ENCODE results near the gene GAMT.
"Not testable (repeated sequence)": the region's sequence is repeated elsewhere in the genome, so short reads cannot be mapped to it uniquely, and the experiment has no call there.

Gene GAMT

DNA sequence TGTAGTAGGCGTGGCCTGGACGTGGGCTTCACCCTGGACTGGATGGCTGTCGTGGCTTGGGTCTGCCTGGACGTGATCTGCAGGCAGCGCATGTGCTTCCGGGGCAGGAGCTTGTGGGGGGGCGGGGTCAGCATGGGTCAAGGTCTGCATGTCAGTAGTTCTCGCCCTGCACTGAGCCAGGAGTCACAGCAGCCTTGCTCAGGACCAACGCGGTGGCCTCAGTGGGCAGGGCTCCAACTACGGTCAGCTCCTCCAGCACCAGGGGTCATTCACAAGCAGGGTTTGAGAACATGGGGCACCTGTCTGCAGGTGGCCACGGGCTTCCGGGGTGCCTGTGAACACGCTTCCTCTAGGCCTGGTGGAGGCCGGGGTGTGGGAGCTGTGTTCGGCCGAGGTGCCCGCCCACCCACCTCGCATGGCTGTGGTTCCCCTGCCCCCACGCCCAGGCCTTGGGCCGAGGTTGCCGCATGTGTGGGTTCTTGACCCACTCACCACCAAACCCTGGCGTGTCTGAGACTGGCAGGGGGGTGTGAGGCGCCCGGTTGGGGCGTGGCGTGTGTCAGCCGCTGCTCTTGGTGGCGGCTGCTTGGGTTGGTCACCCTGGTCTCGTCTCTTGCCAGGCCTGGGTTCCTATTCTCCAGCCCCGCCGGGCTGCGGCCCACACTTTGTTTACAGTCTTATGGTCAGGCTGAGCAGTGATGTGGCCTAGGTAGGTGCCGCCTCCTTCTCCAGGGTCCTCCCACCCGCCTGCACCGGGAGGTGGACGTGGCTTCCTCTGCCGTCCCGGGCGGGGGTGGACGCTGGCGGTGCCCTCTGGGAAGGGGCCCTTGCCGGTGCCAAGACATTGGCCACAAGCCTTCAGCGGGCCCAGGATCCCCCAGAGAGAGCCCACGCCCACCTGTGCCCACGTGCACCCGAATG is 32.0 kb upstream of the GAMT start:
- no peak for DNase-seq

DNA sequence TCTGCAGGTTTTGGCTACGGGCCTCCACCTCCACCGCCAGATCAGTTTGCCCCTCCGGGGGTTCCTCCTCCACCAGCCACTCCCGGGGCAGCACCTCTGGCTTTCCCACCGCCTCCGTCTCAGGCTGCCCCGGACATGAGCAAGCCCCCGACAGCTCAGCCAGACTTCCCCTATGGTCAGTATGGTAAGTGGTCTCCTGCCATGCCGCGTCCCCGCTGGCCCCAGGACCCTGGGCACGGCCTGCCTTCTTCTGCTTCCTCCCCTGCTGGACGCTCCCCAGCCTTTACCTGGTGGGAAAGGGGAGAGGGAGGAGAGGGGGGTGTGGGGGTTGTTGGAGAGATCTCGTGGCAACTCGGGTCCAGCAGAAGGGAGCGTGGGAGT is 31.2 kb upstream of the GAMT start:
- DNase-seq: no peak

DNA sequence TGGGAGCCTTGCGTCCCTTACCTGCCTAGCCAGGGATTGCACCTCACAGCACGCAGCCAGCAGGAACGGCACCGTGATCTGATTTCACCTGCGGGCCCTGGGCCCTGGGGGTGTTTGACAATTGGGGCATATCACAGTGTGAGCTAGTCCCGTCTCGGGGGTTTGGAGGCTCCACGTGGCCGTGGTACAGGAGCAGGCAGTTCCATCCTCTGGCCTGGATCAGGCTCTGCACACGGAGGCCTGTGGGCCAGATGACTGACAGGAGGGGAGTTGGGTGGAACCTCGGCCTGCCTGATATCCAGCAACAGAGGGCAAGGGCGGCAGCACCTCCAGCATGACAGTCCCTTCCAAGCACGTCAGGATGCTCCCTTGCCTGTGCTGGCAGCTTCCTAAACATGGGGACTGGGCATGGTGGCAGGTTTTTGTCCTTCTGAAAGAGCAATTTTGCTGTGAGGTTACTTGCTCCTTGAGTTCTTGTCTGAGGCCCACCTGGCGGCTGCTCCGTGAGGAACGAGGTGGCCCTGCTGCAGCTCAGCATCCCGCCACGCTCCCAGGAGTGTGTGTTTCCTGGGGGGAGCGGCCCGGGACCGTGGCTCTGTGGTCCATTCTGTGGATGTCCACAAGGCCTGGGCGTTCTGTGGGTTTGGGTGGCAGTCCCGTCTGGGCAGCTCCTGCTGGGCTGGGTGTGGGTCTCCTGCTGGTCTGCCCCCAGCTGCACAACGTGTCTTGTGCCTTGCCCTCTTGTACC is 30.6 kb upstream of the GAMT start:
- no peak for DNase-seq

DNA sequence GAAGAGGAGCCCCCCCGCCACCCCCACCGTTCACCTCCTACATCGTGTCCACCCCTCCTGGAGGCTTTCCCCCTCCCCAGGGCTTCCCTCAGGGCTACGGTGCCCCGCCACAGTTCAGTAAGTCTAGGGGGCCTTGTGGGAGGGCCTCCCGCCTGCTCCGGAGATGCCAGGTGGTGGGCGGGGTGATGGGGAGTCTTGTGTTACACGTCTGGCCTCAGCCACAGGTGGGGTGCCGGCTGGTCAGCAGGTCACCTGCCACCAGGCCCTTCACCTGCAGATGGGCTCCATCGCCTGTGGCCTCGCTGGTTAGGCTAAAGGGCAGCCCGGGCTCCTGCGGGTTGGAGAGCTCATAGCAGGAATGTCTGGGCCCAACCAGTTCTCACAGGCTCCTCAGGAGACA is 28.9 kb upstream of the GAMT start:
- DNase-seq: no peak

DNA sequence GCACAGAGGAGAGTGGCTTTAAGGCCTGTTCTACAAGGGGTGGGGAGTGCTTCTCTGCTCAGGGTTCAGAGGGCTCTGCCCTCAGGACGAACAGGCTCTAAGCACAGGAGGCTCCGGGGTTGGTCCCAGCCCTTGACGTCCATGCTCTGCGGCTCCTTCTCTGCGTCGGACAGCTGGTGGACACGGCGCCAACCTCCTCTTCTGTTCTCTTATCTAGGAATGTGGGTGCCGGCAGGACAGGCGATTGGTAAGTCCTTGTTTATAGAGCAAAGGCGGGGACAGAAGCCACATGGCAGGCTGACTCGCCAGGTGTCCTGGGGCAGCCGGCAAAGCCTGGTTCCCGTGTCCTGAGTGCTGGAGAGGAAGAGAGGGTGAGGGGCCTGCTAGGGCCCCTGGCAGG is 28.4 kb upstream of the GAMT start:
- no peak for DNase-seq

DNA sequence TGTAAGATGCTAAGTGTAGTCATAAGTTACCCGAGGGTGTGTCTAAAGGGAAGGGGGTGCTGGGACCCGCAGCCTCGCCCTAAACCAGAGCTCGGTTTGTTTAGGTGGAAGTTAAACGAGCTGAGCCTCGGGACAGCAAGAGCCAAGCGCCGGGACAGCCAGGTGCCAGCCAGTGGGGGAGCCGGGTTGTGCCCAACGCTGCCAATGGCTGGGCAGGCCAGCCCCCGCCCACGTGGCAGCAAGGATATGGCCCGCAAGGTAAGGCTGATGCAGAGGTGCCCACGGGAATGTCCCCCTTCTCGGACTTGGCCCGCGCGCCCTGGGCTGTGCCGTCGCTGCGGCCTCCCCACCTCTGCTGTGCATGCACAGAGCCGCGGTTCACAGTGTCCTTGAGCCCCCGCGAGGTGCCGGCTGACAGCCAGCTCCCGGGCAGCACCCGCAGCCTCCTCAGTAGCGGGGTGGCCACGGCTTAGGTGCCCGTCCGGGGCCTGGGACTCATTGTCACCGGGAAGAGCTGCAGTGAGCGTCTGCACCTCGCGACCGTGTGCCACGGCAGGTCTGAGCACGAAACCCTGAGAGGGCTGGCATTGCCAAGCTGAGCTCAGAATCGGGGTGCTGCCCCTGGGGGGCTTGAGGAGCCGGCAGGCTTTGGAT is 27.5 kb upstream of the GAMT start:
- no peak for DNase-seq

DNA sequence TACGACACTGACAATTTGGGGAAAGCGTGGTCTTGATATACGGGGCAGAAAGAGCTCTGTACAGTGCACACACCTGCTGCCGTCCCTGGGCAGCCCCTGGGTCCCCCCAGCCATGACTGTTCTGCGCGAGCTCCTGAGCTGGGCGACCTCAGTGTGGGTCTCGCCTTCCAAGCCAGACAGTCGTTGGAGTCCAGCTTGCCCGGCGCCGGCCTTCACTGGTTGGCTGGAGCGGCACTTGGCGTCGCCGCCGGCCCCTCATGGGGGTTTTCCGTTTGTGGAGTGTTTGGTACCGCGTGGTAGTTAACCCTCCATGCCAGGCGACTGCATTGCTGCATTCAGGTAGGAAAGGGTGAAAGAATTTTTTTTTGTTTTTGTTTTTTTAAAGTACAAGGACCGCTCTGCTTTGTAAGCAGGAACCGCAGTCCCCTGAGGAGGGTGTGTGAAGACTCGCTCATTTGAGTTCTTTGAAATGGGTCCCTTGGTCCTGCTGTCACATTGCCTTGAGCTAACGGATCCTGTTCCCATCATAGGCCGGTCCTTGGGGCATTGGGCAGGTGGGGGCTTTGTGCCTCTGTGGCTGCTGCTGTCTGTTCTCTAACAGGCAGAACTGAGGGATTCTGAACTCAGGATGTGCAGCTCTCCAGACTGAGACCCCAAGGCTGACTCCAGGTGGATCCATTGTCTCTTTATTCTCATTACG is 26.0 kb upstream of the GAMT start:
- no peak for DNase-seq

DNA sequence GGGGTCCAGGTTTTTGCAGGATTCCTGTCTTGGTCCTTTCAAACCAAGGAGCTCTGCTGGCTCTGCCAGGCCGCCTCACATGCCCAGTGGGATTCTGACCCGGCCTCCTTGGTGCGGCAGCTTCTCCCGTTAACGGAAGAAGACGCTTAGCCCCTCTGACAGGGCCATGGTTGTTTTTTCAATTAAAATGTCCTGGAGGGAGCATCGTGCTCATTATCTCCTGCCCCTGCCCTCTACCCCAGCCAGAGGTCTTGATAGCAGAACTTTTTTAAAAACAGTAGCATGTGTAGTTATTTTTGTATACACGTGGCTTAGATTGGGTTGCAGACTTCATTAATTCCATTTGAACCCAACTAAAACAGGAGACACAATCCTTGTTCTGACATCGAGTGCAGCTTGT is 25.4 kb upstream of the GAMT start:
- no peak for DNase-seq

DNA sequence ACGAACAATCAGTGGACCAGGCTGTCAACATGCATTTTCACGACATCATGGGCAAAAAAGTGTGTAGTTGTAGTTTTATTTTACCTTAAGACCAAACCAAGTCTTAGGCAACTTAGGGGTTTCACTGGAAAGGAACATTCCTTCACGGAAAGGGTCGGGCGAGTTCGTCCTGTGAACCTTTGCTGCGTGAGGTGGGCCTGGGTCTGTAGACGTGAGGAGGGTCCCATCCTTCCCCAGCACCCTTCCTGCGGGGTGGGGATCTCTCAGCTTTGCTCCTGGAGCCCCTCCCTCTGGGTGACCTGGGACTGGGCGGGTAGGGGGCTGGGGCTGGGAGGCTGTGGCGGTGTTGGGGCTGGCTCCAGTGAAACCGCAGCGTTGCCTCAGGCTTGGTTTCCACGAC is 24.6 kb upstream of the GAMT start:
- no peak for DNase-seq

DNA sequence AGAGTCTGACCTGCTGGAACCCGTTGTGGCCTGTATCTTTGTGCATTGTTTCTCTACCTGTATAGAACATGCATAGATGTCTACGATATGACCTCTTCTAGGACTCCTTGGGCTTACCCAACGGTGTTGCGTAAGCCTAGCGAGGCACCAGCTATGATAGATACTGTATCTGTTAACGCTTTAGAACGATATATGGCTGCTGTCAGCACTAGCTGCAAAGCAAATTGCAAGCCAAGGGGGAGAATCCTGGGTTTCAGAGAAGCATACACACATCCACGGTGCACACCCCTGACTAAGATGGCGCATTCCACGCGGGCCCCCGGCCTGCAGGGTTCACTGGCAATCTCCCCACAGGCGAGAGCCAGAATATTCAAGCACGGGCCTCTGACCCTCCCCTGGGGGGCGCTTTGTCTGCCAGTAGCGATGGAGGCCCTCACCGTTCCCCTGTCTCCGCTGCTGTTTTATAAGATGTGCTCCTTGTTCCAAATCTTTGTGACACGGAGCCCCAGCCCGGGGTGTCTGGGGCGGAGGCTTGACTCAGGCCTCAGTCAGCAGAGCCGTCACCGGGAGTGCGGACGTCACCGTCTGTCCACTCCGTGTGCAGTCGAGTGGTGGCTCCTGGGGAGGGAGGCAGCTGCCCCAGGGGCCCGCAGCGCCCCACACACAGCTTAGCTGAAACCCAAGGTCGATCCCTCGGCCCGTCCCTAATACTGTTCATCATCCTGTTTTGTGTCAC is 23.9 kb upstream of the GAMT start:
- no peak for DNase-seq

DNA sequence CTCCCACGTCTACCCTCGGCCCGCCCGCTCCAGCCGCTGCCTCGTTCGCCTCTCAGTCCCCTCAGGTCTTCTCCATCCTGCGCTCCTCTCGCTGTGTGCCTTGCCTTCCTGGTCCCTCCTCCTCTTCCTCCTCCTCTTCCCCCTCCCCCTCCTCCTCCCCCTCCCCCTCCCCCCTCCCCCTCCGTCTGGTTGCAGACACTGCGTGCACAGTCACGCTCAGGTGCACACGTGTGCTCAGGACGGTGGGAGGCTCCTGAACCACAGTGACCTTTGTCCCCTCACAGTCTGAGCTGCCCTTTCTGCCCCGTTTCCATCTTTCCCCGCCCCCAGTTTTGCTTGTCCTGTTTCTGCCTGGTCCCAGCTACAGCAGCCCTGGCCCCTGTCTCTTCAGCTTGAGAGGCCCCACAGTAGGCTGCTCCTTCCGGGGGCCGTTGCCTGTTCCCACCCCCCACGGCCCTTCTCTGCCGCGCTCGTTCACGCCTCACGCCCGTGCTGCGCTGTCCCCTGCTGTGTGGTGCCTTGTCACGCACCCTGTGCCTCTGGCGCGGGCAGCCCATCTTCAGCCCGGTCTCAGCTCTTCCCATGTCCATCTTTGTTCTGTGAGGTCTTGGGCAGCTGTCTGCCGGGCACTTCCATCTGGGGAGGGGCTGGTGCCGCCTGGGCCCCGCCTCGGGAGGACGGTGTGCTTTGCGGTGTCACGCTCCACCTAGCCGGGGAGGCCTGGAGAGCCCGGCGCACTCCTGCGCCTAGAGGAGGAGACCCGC is 23.0 kb upstream of the GAMT start:
- DNase-seq: no peak

DNA sequence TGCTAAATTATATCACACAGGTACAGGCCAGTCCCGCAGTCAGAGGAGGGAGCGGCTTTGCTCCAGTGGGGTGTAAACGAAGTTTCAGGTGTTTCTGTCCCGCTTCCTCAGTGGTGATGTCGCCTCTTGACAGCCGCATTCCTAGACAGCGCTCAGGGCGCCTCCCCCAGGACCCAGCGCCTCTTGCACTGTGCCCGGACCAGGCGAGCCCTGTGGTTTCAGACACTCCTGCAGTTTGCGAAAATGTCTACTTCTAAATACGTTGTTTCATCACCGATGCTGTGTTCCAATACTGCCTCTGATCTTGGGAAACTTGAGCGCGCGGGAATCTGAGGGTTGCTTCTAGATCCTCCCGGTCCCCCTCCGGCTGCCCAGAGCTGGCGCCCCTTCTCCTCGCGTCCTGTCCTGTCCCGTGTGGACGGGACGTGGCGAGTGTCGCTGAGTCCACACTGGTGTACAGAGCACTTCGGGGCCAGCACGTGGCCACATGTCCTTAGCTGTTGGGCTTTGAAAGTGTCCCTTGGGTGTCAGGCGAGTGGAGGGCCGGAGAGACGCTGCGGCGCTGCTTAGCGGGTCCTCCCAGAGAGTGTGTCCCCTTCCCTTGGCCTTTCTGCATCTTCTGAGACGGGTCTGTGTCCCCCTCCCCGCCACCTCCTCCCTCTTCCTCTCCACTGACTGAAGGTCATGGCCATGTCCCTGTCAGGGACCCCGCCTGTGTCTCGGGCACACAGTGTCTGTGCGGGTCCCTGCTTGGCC is 22.3 kb upstream of the GAMT start:
- no peak for DNase-seq

DNA sequence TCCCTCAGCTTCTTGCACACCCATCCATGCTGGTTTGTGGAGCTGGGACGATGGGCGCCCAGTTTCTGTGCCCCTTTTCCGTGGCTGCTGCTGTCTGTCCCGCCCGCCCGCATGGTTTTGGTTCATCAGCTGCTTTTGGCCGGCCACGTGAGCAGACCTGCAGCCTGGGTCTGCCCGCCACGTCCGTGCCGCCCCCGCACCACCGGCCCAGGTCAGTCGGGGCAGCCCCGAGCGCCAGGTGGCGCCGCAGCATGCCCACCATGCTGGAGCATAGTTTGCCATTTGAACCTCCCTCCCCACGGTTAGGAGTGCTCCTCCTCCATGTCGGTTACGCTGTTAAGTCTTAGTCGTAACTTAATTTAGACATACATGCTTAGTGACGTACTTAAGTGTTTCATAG is 21.6 kb upstream of the GAMT start:
- DNase-seq: no peak

DNA sequence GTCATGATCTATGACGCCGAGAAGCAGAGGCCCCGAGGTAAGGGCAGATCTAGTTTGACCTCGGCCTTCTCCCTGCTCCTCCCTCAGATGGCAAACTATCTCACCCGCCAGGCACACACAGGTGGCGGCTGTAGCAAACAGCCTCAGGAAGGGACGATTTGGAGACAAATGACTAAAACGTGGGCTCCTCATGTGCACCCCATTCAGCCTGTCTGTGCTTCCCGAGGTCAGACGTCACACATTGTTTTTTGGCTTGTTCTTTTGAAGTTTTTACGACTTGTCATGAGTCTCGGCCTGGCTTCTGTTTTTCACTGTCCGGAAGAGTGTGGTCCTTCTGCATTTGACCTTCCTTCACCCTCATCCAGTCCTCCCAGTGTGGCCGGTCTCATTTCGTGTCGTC is 21.0 kb upstream of the GAMT start:
- no peak for DNase-seq

DNA sequence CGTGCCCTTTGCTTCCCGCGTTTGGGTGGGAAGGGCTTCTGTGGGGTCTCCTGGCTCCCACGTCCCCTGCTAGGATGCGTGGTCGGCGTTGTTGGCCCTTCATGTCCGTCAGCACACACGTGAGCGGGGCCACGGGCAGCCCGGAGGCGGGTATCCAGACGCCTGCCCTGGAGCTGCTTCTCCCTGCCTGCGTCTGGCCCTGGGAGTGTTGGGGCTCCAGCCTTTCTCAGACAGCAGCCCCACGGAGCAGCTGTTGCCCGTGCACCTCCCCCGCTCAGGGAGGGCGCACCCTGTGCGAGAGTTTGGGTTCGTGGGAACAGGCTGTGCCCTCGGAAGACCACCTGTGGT is 20.6 kb upstream of the GAMT start:
- no peak for DNase-seq

DNA sequence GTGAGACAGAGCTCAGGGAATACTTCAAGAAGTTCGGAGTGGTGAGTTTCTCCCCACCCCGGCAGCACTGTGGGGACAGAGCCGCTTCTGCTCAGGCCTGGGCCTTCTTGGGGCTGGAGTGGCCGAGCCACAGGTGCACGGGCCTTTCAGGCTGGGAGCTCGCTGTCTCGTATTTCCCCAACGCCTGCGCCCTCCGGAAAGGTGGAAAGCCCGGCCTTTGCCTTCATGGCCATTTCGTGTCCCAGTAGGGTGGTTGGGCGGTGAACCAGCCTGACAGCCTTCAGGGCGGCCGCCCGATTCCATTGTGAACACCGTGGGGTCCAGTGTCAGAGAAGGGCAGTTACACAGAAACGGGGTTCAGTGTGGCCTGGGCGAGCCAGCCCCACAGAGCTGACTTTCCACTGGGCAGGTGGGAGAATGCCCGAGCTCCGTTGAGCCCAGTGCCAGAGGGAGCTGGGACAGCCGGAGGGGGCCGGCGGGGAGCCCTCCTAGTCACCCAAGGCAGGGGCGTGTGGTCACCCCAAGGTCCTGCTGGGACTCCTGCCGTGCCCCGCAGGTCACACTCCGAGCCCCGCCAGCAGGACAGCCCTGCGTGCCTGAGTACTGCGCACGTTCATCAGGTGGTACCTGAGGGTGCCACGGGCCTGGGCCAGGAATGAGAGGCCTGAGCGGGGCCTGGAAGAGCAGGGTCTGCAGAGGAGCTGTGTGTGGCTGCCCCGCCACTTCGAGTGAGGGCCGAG is 20.0 kb upstream of the GAMT start:
- DNase-seq: no peak

DNA sequence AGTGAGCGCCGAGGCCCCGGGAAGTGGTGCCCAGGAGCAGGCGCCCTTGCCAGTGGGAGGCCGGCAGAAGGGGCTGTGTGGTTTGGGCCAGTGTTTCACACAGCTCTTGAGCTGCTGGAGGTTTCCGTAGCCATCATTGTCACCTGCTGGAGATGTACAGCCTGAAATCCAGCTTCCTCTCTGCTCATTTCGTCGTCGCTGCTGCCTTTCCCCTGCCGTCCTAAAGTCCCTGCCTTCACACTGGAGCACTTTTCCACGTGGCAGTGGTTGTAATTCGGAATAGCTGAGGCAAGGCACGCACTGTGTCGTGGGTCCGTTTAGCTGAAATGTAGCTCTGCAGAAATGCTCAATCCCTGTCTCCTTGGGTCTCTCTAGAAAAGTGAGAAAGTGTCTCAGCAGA is 19.2 kb upstream of the GAMT start:
- no peak for DNase-seq

DNA sequence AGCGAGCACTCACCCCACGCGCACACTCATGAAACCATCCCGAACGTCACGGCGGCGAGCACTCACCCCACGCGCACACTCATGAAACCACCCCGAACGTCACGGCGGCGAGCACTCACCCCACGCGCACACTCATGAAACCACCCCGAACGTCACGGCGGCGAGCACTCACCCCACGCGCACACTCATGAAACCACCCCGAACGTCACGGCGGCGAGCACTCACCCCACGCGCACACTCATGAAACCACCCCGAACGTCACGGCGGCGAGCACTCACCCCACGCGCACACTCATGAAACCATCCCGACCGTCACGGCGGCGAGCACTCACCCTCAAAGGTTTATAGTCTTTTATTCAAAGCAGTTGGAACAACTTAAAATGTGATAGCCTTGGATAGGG is 18.7 kb upstream of the GAMT start:
- DNase-seq: not testable (repeated sequence)

DNA sequence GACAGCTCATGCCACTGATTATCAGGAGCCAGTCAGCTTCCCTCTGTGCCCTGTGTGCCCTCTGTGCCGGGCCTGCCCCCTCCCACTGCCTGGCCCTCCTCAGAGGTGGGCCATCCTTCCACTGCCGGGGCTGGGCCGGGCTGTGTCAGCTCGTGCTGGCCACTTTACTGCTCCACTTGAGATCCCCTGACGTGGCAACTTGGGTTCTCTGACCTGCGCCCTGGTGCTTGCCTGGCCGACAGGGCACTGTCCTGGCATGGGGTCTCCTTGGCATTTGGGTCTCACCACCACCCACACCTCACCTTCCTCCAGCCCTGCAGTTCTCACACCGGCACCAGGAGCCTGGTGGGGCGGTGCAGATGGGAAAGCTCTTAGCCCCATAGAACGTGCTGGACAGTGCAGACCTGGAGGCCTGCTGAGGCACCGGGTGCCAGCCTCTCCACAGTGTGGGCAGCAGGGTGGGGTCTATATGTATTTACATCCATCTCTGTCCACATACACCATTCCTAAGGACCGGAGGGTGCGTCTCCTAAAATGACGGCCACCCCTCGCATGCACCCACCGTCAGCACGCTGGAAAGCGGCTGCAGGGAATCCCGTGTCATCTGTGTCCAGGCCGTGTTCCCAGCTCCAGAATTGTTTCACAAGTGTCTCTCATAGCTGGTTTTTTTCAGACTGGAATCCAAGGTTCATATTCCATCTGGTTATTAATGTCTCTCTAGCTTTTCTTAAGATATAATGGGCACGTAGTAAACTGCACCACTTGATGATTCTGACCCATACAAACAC is 17.8 kb upstream of the GAMT start:
- no peak for DNase-seq

DNA sequence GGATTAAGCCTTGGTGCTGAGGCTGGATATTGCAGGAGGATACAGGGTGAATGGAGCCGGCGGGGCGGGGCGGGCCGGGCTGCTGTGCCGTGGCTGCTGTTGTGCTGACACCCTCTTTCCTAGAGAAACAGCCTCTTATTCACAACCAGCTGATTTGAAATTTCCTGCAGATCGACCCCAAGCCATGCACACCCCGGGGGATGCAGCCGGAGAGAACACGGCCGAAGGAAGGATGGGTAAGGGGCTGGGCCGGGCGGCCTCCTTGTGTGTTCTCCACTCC is 17.1 kb upstream of the GAMT start:
- DNase-seq: no peak

Data from effector CD8-positive, alpha-beta T cell (primary cell).